ENCODE results near the gene LUC7L2. TPM values are rescaled to one million over a fixed set of nuclear protein-coding genes. Genes with fewer than 3 reads are reported as not detected.
"Not testable (repeated sequence)": the region's sequence is repeated elsewhere in the genome, so short reads cannot be mapped to it uniquely, and the experiment has no call there.

The LUC7L2 gene
- total RNA-seq, result 10 to 100 TPM; 50.1 to 64.6 TPM

- DNase-seq (peak; percentile 99 to 100 (median 100)), ATAC-seq (peak; percentile 91)
- no peaks in the 10 kb centered on the region for H3K9me3 ChIP-seq
- H3K4me1 ChIP-seq, result peaks cover 30% of the 10 kb centered on the region
- peak within 1 kb of the TSS; percentile 99 to 100 (median 99) for H3K27ac ChIP-seq
- H3K4me3 ChIP-seq, result peak within 1 kb of the TSS; percentile 64 to 70
- intact Hi-C loops (cut with DNase I), result no loop called here
- H3K36me3 ChIP-seq (replicated peaks in 1 of 2; ENCODE audit: insufficient read depth in 1 of 2, low read depth in 2 of 2), result no peaks in the 10 kb centered on the region
- TF ChIP-seq CTCF (IDR thresholded peaks at IDR 0.05), result peak in 3 of 7 experiments; percentile 10 to 25 (median 17)
- peak; percentile 94 to 99 (median 98) for TF ChIP-seq POLR2A (IDR thresholded peaks at IDR 0.05)
- 1% methylated on average over 96 of the region's 98 CpGs; no CpG with 5 or more reads in 1 of the 2 donors for WGBS, 2 donors
- no peaks in the 10 kb centered on the region for H3K27me3 ChIP-seq
Observed at GRCh38 chr7:139359366-139360209, at the start of gene LUC7L2. LUC7L2 (plus strand) TSS chr7:139359894; CDS start chr7:139360262, 368 bp downstream.

DNA sequence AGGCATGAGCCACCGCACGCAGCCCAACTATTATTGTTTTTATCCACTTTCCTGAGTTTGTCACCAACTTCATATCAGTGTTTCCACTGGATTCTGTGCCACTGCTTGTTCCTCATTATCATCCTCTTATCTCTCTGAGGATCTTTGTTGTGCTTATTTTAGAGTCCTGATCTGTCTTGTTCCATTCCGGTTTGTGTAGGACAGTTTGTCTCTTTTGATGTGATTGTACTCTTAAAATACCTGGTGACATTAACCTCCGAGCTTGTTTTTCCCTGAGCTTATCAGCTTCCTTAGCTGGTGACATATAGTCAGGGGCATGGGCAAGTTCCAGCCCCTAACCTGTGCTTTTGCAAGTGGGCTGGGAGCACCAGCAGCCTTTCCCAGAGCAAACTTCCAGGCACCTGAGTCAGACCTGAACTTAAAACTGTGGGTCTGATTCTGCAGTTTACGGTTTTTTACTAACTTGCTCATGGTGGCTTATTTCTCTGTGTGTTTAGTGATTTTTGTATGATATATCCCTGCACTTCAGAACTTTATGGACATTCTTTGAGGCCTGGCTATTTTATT is 41.7 kb upstream of the LUC7L2 start:
- H3K36me3 ChIP-seq (replicated peaks in 1 of 2; ENCODE audit: insufficient read depth in 1 of 2, low read depth in 2 of 2), result no peaks in the 10 kb centered on the region
- intact Hi-C loops (cut with DNase I), result no loop called here
- no peak overlapping the region for H3K4me3 ChIP-seq
- WGBS, 2 donors, result 74 to 77% methylated on average over 5 of the region's 5 CpGs
- H3K27ac ChIP-seq, result no peak overlapping the region
- TF ChIP-seq POLR2A (IDR thresholded peaks at IDR 0.05) (no peak), CTCF (IDR thresholded peaks at IDR 0.05) (no peak)
- ATAC-seq (no peak), DNase-seq (no peak)
- H3K9me3 ChIP-seq, result no peaks in the 10 kb centered on the region
- no peaks in the 10 kb centered on the region for H3K4me1 ChIP-seq
- no peaks in the 10 kb centered on the region for H3K27me3 ChIP-seq

- H3K27me3 ChIP-seq, result no peaks in the 10 kb centered on the region
- H3K4me1 ChIP-seq, result no peaks in the 10 kb centered on the region
- WGBS, 2 donors, result 55 to 61% methylated on average over 10 to 11 of the region's 11 CpGs
- no peaks in the 10 kb centered on the region for H3K36me3 ChIP-seq (replicated peaks in 1 of 2; ENCODE audit: insufficient read depth in 1 of 2, low read depth in 2 of 2)
- peak in 1 of 4 donors; percentile 17 for DNase-seq
- no peak for ATAC-seq
- TF ChIP-seq POLR2A (IDR thresholded peaks at IDR 0.05) (no peak), CTCF (IDR thresholded peaks at IDR 0.05) (peak in 4 of 7 experiments; percentile 23 to 57 (median 28))
- H3K4me3 ChIP-seq, result no peak overlapping the region
- intact Hi-C loops (cut with DNase I), result no loop called here
- no peak overlapping the region for H3K27ac ChIP-seq
- no peaks in the 10 kb centered on the region for H3K9me3 ChIP-seq
Observed at GRCh38 chr7:139321071-139321745, 38.5 kb upstream of the LUC7L2 start.

- 93 to 94% methylated on average over 11 of the region's 11 CpGs for whole genome bisulfite sequencing, 2 donors
- intact Hi-C loops (cut with DNase I); ATAC-seq: not testable (repeated sequence)
Observed at GRCh38 chr7:139324709-139325108, 35.0 kb upstream of the LUC7L2 start.

GRCh38 chr7:139328375-139328774 is 31.3 kb upstream of the LUC7L2 start:
- 56 to 74% methylated on average over 2 of the region's 2 CpGs for WGBS, 2 donors
- no peaks in the 10 kb centered on the region for H3K27me3 ChIP-seq
- TF ChIP-seq CTCF (IDR thresholded peaks at IDR 0.05) (no peak), POLR2A (IDR thresholded peaks at IDR 0.05) (no peak)
- intact Hi-C loops (cut with DNase I), result no loop called here
- peaks cover 8% of the 10 kb centered on the region for H3K4me1 ChIP-seq
- H3K36me3 ChIP-seq (replicated peaks in 1 of 2; ENCODE audit: insufficient read depth in 1 of 2, low read depth in 2 of 2), result no peaks in the 10 kb centered on the region
- H3K27ac ChIP-seq, result no peak overlapping the region
- DNase-seq (no peak), ATAC-seq (no peak)
- no peaks in the 10 kb centered on the region for H3K9me3 ChIP-seq
- H3K4me3 ChIP-seq, result no peak overlapping the region

More at GRCh38 chr7:139324709-139325108, 35.0 kb upstream of the LUC7L2 start:
- H3K27me3 ChIP-seq; H3K4me3 ChIP-seq; H3K27ac ChIP-seq; H3K9me3 ChIP-seq; H3K4me1 ChIP-seq; DNase-seq; H3K36me3 ChIP-seq (replicated peaks in 1 of 2; ENCODE audit: insufficient read depth in 1 of 2, low read depth in 2 of 2): not testable (repeated sequence)

Data from body of pancreas (tissue), 4 donors.